GM18873 (cell line): ENCODE measurements around the gene RPUSD2.
A peak's percentile ranks its signal among the peaks of the same experiment; 100 is the strongest.
"Not testable (repeated sequence)": the region's sequence is repeated elsewhere in the genome, so short reads cannot be mapped to it uniquely, and the experiment has no call there.

Source experiments
- ATAC-seq: cut with Tn5 transposase; IDR thresholded peaks from one replicate; pipeline ENCODE4 v1.9.1; 2021; ENCODE audit warnings: mild to moderate bottlenecking, moderate library complexity, moderate number of reproducible peaks; ENCODE audit not compliant: unreplicated experiment, low FRiP score

Gene RPUSD2

GRCh38 chr15:40564591-40565332 lies 4.3 kb upstream of the RPUSD2 start, which contains the start of gene CCDC32:
Gene CCDC32, minus strand, starts transcription at chr15:40565042. Its CDS starts 2,027 bp downstream, at chr15:40563015.
- ATAC-seq, result peak; percentile 96

GRCh38 chr15:40565333-40566238 lies 3.5 kb upstream of the RPUSD2 start:
- no peak for ATAC-seq

GRCh38 chr15:40567111-40567510 lies 2.0 kb upstream of the RPUSD2 start:
- ATAC-seq, result no peak

GRCh38 chr15:40575113-40575512 lies 6.0 kb downstream of the RPUSD2 start:
- ATAC-seq, result no peak

- not testable (repeated sequence) for ATAC-seq
Measured at GRCh38 chr15:40576914-40577313, 7.8 kb downstream of the RPUSD2 start.

GRCh38 chr15:40578892-40579291 lies 9.8 kb downstream of the RPUSD2 start:
- no peak for ATAC-seq

- ATAC-seq, result not testable (repeated sequence)
Measured at GRCh38 chr15:40581796-40582195, 12.7 kb downstream of the RPUSD2 start.

- ATAC-seq, result no peak
Measured at GRCh38 chr15:40582726-40583246, 13.7 kb downstream of the RPUSD2 start.

GRCh38 chr15:40584191-40584590 lies 15.1 kb downstream of the RPUSD2 start:
- no peak for ATAC-seq

- ATAC-seq, result no peak
Measured at GRCh38 chr15:40590667-40591050, 21.6 kb downstream of the RPUSD2 start.

GRCh38 chr15:40591389-40591788 lies 22.3 kb downstream of the RPUSD2 start:
- no peak for ATAC-seq

- no peak for ATAC-seq
Measured at GRCh38 chr15:40593165-40593564, 24.1 kb downstream of the RPUSD2 start.

GRCh38 chr15:40593588-40594428 lies 24.7 kb downstream of the RPUSD2 start, which contains the start of gene KNL1:
Gene KNL1, plus strand, starts transcription at chr15:40594249. Its CDS starts 8,683 bp downstream, at chr15:40602932.
- ATAC-seq, result peak; percentile 68

- ATAC-seq, result peak; percentile 21
Measured at GRCh38 chr15:40594429-40594836, 25.3 kb downstream of the RPUSD2 start.

- ATAC-seq, result no peak
Measured at GRCh38 chr15:40595219-40595618, 26.1 kb downstream of the RPUSD2 start.

- ATAC-seq, result no peak
Measured at GRCh38 chr15:40595773-40596172, 26.7 kb downstream of the RPUSD2 start.

GRCh38 chr15:40597024-40597423 lies 27.9 kb downstream of the RPUSD2 start:
- no peak for ATAC-seq

GRCh38 chr15:40598126-40598525 lies 29.0 kb downstream of the RPUSD2 start:
- ATAC-seq, result no peak

- ATAC-seq, result no peak
Measured at GRCh38 chr15:40598672-40599071, 29.6 kb downstream of the RPUSD2 start.

- ATAC-seq, result no peak
Measured at GRCh38 chr15:40600956-40601355, 31.9 kb downstream of the RPUSD2 start.
